HEK293T (cell line): ENCODE measurements around the gene GAREM1.

Source experiments
- BHLHE40 ChIP-seq: fragments of 450-650 bp; IDR thresholded peaks from 2 replicates; pipeline ENCODE4 v1.6.1; 2016; ENCODE audit warnings: mild to moderate bottlenecking, moderate library complexity, borderline replicate concordance
- CTBP1 ChIP-seq: fragments of 450-650 bp; IDR thresholded peaks from 2 replicates; pipeline ENCODE4 v1.6.1; 2016; ENCODE audit warnings: borderline replicate concordance
- FOXA1 ChIP-seq: fragments of 450-650 bp; IDR thresholded peaks from 2 replicates; pipeline ENCODE4 v1.6.1; 2016; ENCODE audit warnings: mild to moderate bottlenecking
- FOXK2 ChIP-seq: fragments of 450-650 bp; IDR thresholded peaks from 2 replicates; pipeline ENCODE4 v1.6.1; 2016; ENCODE audit warnings: mild to moderate bottlenecking
- FOXM1 ChIP-seq: fragments of 450-650 bp; IDR thresholded peaks from 2 replicates; pipeline ENCODE4 v1.6.1; 2017; ENCODE audit warnings: mild to moderate bottlenecking, borderline replicate concordance
- L3MBTL2 ChIP-seq: fragments of 450-650 bp; conservative IDR thresholded peaks from 2 replicates; pipeline ENCODE4 v1.6.1; 2016; ENCODE audit warnings: mild to moderate bottlenecking
- SP1 ChIP-seq: fragments of 450-650 bp; IDR thresholded peaks from 2 replicates; pipeline ENCODE4 v1.6.1; 2017
- SUZ12 ChIP-seq: fragments of 450-650 bp; IDR thresholded peaks from 2 replicates; pipeline ENCODE4 v1.6.1; 2016; ENCODE audit warnings: mild to moderate bottlenecking

DNA sequence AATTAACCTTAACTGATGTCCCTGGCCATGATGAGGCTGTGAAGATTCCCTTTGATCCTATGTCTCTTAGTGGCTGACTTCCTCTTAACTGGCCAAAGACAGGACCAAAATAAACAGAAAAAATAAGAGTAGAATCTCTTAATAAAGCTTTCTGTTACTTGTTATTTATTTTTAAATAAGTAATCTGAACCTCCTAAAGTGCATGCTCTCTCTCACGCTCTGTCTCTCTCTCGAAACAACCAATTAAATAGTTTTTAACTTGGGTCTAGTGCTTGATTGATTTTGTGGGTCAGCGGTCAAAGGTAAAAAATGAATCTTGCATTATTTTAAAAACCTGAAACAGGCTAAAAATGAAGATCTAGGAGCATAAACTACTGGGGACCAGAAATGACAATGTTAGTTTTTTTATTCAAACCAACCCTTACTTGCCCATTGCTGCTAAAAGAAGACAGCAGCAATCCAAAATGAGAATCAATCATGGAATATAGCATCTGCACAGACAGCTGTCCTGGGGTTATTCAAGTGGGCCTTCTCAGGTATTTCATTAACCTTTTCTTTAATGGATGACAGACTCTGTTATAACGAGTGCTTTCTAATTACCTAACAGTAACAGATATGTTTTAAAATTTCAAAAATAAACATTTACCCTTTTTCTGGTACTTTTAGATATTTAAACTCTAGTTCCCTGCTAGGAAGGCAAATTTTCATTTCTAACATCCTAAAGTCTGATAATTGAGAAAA is 11.2 kb downstream of the GAREM1 start:
- TF ChIP-seq FOXA1 (no peak), CTBP1 (no peak), SUZ12 (no peak), BHLHE40 (no peak), L3MBTL2 (no peak), FOXK2 (no peak), SP1 (no peak), FOXM1 (no peak)
